Common myeloid progenitor, CD34-positive (primary cell): Measurements from ENCODE around the gene CD2BP2.
A peak's percentile ranks its signal among the peaks of the same experiment; 100 is the strongest.

Experiments
- CTCF ChIA-PET: fragments of 350-600 bp; sonication (Branson Sonifier 250); formaldehyde crosslinking; loops from one replicate; lab custom pipeline; 2021; ENCODE audit warnings: antibody characterized with exemption; lab: Charles Lee
- POLR2A ChIA-PET: fragments of 350-600 bp; sonication (Branson Sonifier 250); formaldehyde crosslinking; loops from one replicate; lab custom pipeline; 2021; ENCODE audit warnings: antibody characterized with exemption; lab: Charles Lee
- DNase-seq, 3 donors: peaks; one replicate each; pipeline versions ENCODE4 v3.0.0 to v3.0.0-alpha.2; 2013
- H3K27ac ChIP-seq, 2 experiments: 1 replicate in 1 of 2; 2 replicates in 1 of 2; pipeline ENCODE4 v1.7.0; 2013; ENCODE audit warnings: inconsistent platforms in 2 of 2, low read length in 2 of 2, mild to moderate bottlenecking in 2 of 2, low read depth in 1 of 2, moderate library complexity in 1 of 2; ENCODE audit not compliant: severe bottlenecking in 2 of 2, insufficient read depth in 1 of 2, poor library complexity in 1 of 2
- H3K27me3 ChIP-seq, 5 experiments: replicated peaks in 2 of 5; 1 replicate in 3 of 5; 2 replicates in 2 of 5; pipeline versions ENCODE4 v1.6.1 to v1.7.0; 2013; ENCODE audit warnings: low read length in 4 of 5, mild to moderate bottlenecking in 2 of 5, moderate library complexity in 2 of 5, inconsistent platforms in 1 of 5; ENCODE audit not compliant: insufficient read depth in 5 of 5, control insufficient read depth in 4 of 5
- H3K36me3 ChIP-seq, 4 experiments: 1 replicate in 2 of 4; 2 replicates in 2 of 4; pipeline versions ENCODE4 v1.6.1 to v1.7.0; 2013; ENCODE audit warnings: low read length in 3 of 4, control low read depth in 1 of 4, mild to moderate bottlenecking in 1 of 4; ENCODE audit not compliant: control insufficient read depth in 4 of 4, insufficient read depth in 4 of 4
- H3K4me1 ChIP-seq, 4 experiments: 1 replicate in 3 of 4; 2 replicates in 1 of 4; pipeline versions ENCODE4 v1.6.1 to v1.7.1; 2013; ENCODE audit warnings: low read length in 3 of 4, mild to moderate bottlenecking in 3 of 4, control low read depth in 1 of 4, inconsistent platforms in 1 of 4, moderate library complexity in 1 of 4; ENCODE audit not compliant: control insufficient read depth in 4 of 4, insufficient read depth in 4 of 4; ENCODE audit errors: control extremely low read depth in 1 of 4
- H3K4me3 ChIP-seq, 7 experiments: 1 replicate in 4 of 7; 2 replicates in 3 of 7; pipeline versions ENCODE4 v1.5.1 to v1.7.0; 2013; ENCODE audit warnings: mild to moderate bottlenecking in 7 of 7, low read length in 6 of 7, moderate library complexity in 6 of 7, inconsistent platforms in 2 of 7, low read depth in 2 of 7, control low read depth in 1 of 7; ENCODE audit not compliant: insufficient read depth in 4 of 7, control insufficient read depth in 1 of 7; ENCODE audit errors: extremely low read depth in 1 of 7
- H3K9me3 ChIP-seq, 5 experiments: 1 replicate in 4 of 5; 2 replicates in 1 of 5; pipeline versions ENCODE4 v1.6.1 to v1.7.1; 2013; ENCODE audit warnings: low read length in 4 of 5, mild to moderate bottlenecking in 2 of 5, inconsistent platforms in 1 of 5, low read depth in 1 of 5, moderate library complexity in 1 of 5; ENCODE audit not compliant: control insufficient read depth in 4 of 5, insufficient read depth in 2 of 5; ENCODE audit errors: control extremely low read depth in 1 of 5
- WGBS: methylation state at CpG from one replicate; pipeline ENCODE4 v1.1.5; 2013; ENCODE audit not compliant: insufficient coverage; 5-methylcytosine and 5-hydroxymethylcytosine counted together

The CD2BP2 gene

GRCh38 chr16:30369091-30369937 lies 14.2 kb upstream of the CD2BP2 start:
- peak overlapping the region; percentile 68 to 93 (median 75) for H3K4me3 ChIP-seq
- H3K9me3 ChIP-seq: no peaks in the 10 kb centered on the region
- peaks cover 0 to 24% (median 14%) of the 10 kb centered on the region in 4 experiments for H3K36me3 ChIP-seq
- CTCF ChIA-PET: interaction anchor here (1.0 to 1.8 kb wide), 6 partner anchors 10 to 42 kb away, joined by 3 to 9 read pairs (median 5); partner anchors contain the start of gene SEPTIN1
- DNase-seq: no peak
- no peaks in the 10 kb centered on the region for H3K27me3 ChIP-seq
- POLR2A ChIA-PET: interaction anchor here (0.9 to 1.3 kb wide), 5 partner anchors 9 to 26 kb away, joined by 3 read pairs; partner anchors contain the start of genes CD2BP2 and ZNF48
- H3K27ac ChIP-seq: peak overlapping the region; percentile 56 to 81
- 3% methylated on average over 31 of the region's 45 CpGs for WGBS
- H3K4me1 ChIP-seq: peaks cover 11 to 42% (median 32%) of the 10 kb centered on the region in 4 experiments

GRCh38 chr16:30368792-30369090 lies 13.6 kb upstream of the CD2BP2 start:
- POLR2A ChIA-PET: interaction anchor here (0.9 to 1.0 kb wide), 2 partner anchors 13 to 15 kb away, joined by 3 read pairs; no protein-coding TSS in a partner anchor
- no peaks in the 10 kb centered on the region for H3K9me3 ChIP-seq
- H3K36me3 ChIP-seq: peaks cover 0 to 28% (median 15%) of the 10 kb centered on the region in 4 experiments
- CTCF ChIA-PET: interaction anchor here (1.0 to 1.8 kb wide), 6 partner anchors 10 to 43 kb away, joined by 3 to 9 read pairs (median 5); partner anchors contain the start of gene SEPTIN1
- peak overlapping the region; percentile 68 to 93 (median 75) for H3K4me3 ChIP-seq
- peak overlapping the region; percentile 56 to 81 for H3K27ac ChIP-seq
- no peaks in the 10 kb centered on the region for H3K27me3 ChIP-seq
- 10% methylated on average over 4 of the region's 4 CpGs for WGBS
- peaks cover 11 to 42% (median 32%) of the 10 kb centered on the region in 4 experiments for H3K4me1 ChIP-seq
- no peak for DNase-seq

GRCh38 chr16:30368122-30368791 lies 13.1 kb upstream of the CD2BP2 start:
- DNase-seq: peak in 1 of 3 donors; percentile 25
- POLR2A ChIA-PET: interaction anchor here (1.0 kb wide), 1 partner anchor 15 kb away, joined by 3 read pairs; no protein-coding TSS in a partner anchor

GRCh38 chr16:30367349-30368009 lies 12.4 kb upstream of the CD2BP2 start:
- DNase-seq: no peak
- Histone ChIP-seq H3K4me3 (peak overlapping the region in 6 of 7 experiments; percentile 17 to 93 (median 75)), H3K9me3 (no peaks in the 10 kb centered on the region), H3K36me3 (peaks cover 0 to 36% (median 22%) of the 10 kb centered on the region in 4 experiments), H3K27ac (peak overlapping the region; percentile 56 to 81), H3K4me1 (peaks cover 11 to 42% (median 32%) of the 10 kb centered on the region in 4 experiments), H3K27me3 (no peaks in the 10 kb centered on the region)
- POLR2A ChIA-PET: no interaction called here
- WGBS: 92% methylated on average over 9 of the region's 10 CpGs
- CTCF ChIA-PET: interaction anchor here (1.2 kb wide), 3 partner anchors 9 to 49 kb away, joined by 3 to 5 read pairs (median 3); no protein-coding TSS in a partner anchor

More at GRCh38 chr16:30368122-30368791, 13.1 kb upstream of the CD2BP2 start:
- Histone ChIP-seq H3K36me3 (peaks cover 0 to 31% (median 17%) of the 10 kb centered on the region in 4 experiments), H3K27me3 (no peaks in the 10 kb centered on the region), H3K4me1 (peaks cover 11 to 42% (median 32%) of the 10 kb centered on the region in 4 experiments), H3K9me3 (no peaks in the 10 kb centered on the region), H3K4me3 (peak overlapping the region; percentile 68 to 93 (median 75)), H3K27ac (peak overlapping the region; percentile 56 to 81)
- WGBS: 22% methylated on average over 4 of the region's 8 CpGs
- CTCF ChIA-PET: interaction anchor here (1.0 to 1.8 kb wide), 6 partner anchors 9 to 48 kb away, joined by 3 to 9 read pairs (median 4); no protein-coding TSS in a partner anchor

GRCh38 chr16:30366511-30366910 lies 11.4 kb upstream of the CD2BP2 start:
- Histone ChIP-seq H3K4me3 (no peak overlapping the region), H3K36me3 (peaks cover 0 to 40% (median 24%) of the 10 kb centered on the region in 4 experiments), H3K4me1 (peaks cover 11 to 33% (median 30%) of the 10 kb centered on the region in 4 experiments), H3K27me3 (no peaks in the 10 kb centered on the region), H3K27ac (no peak overlapping the region), H3K9me3 (no peaks in the 10 kb centered on the region)
- ChIA-PET CTCF (interaction anchor here (0.6 to 2.4 kb wide), 4 partner anchors 8 to 43 kb away, joined by 3 to 10 read pairs (median 4); partner anchors contain the start of gene CD2BP2), POLR2A (no interaction called here)
- 100% methylated on average over 3 of the region's 4 CpGs for WGBS
- no peak for DNase-seq

GRCh38 chr16:30365200-30365599 lies 10.1 kb upstream of the CD2BP2 start:
- no peak for DNase-seq
- no peak overlapping the region for H3K4me3 ChIP-seq
- POLR2A ChIA-PET: no interaction called here
- 88% methylated on average over 9 of the region's 10 CpGs for WGBS
- peaks cover 0 to 49% (median 30%) of the 10 kb centered on the region in 4 experiments for H3K36me3 ChIP-seq
- peaks cover 10 to 28% (median 25%) of the 10 kb centered on the region in 4 experiments for H3K4me1 ChIP-seq
- no peak overlapping the region for H3K27ac ChIP-seq
- H3K9me3 ChIP-seq: no peaks in the 10 kb centered on the region
- H3K27me3 ChIP-seq: no peaks in the 10 kb centered on the region
- CTCF ChIA-PET: interaction anchor here (0.8 to 2.4 kb wide), 5 partner anchors 8 to 250 kb away, joined by 3 to 10 read pairs (median 4); partner anchors contain the start of genes CD2BP2 and ZNF48
